OCI-LY7 (cell line): ENCODE data around the gene DDX50. TPM values are rescaled to one million over a fixed set of nuclear protein-coding genes. Genes with fewer than 3 reads are reported as not detected.

Experiments used
- BruUV-seq: library from RNA; stranded (reverse); fragments of 400-500 nt; replicated peaks from 2 replicates; lab custom pipeline; 2021; lab: Mats Ljungman, UMichigan
- CTCF ChIA-PET: fragments of 300-600 bp; sonication (Branson Sonifier 250); formaldehyde crosslinking; loops from one replicate; lab custom pipeline; 2022; ENCODE audit warnings: antibody characterized with exemption; ENCODE audit not compliant: unreplicated experiment; lab: Charles Lee
- POLR2A ChIA-PET: fragments of 300-600 bp; sonication (Branson Sonifier 250); formaldehyde crosslinking; loops from one replicate; lab custom pipeline; 2022; ENCODE audit warnings: antibody characterized with exemption; lab: Charles Lee
- DNase-seq: peaks from one replicate; pipeline ENCODE4 v3.0.0-alpha.2; 2015; ENCODE audit warnings: low spot score
- H2AFZ ChIP-seq: fragments of 200-600 bp; sonication (generic), shearing (Covaris generic); 2 replicates; pipeline ENCODE4 v1.6.1; 2014; ENCODE audit warnings: mild to moderate bottlenecking, antibody characterized with exemption, low read length, moderate library complexity
- H3K27ac ChIP-seq: fragments of 200-600 bp; sonication (generic); 2 replicates; pipeline ENCODE4 v1.5.1; 2014; ENCODE audit warnings: mixed run types, low read depth, mild to moderate bottlenecking, moderate library complexity, low read length, inconsistent platforms; ENCODE audit not compliant: poor library complexity, severe bottlenecking
- H3K36me3 ChIP-seq: fragments of 200-600 bp; sonication (generic); 2 replicates; pipeline ENCODE4 v1.6.1; 2014; ENCODE audit warnings: mild to moderate bottlenecking, antibody characterized with exemption, low read length, moderate library complexity, mixed read lengths; ENCODE audit not compliant: insufficient read depth
- H3K4me1 ChIP-seq: fragments of 200-600 bp; sonication (generic); 2 replicates; pipeline ENCODE4 v1.5.1; 2014; ENCODE audit warnings: mild to moderate bottlenecking, low read length; ENCODE audit not compliant: insufficient read depth, poor library complexity, severe bottlenecking
- H3K4me2 ChIP-seq: fragments of 200-600 bp; sonication (generic); 2 replicates; pipeline ENCODE4 v1.6.1; 2014; ENCODE audit warnings: mild to moderate bottlenecking, low read length
- H3K4me3 ChIP-seq: fragments of 200-600 bp; sonication (generic); 2 replicates; pipeline ENCODE4 v1.5.1; 2014; ENCODE audit warnings: mild to moderate bottlenecking, low read depth, low read length; ENCODE audit not compliant: poor library complexity, severe bottlenecking
- H3K79me2 ChIP-seq: fragments of 200-600 bp; sonication (generic); 2 replicates; pipeline ENCODE4 v1.6.1; 2016; ENCODE audit warnings: low read depth, mild to moderate bottlenecking, low read length, moderate library complexity, mixed read lengths; ENCODE audit not compliant: insufficient read depth
- H3K9me2 ChIP-seq: fragments of 200-600 bp; sonication (generic); 2 replicates; pipeline ENCODE4 v1.6.1; 2016; ENCODE audit warnings: mild to moderate bottlenecking, low read length, mixed read lengths; ENCODE audit not compliant: insufficient read depth
- H3K9me3 ChIP-seq: fragments of 200-600 bp; sonication (generic); 2 replicates; pipeline ENCODE4 v1.6.1; 2014; ENCODE audit warnings: mild to moderate bottlenecking, mixed run types, low read length, mixed read lengths
- H4K20me1 ChIP-seq: fragments of 200-600 bp; sonication (generic); 2 replicates; pipeline ENCODE4 v1.6.1; 2014; ENCODE audit warnings: mild to moderate bottlenecking, antibody characterized with exemption, low read length, moderate library complexity, mixed read lengths; ENCODE audit not compliant: insufficient read depth
- EZH2phosphoT487 ChIP-seq: fragments of 200-600 bp; sonication (generic); IDR thresholded peaks from 2 replicates; pipeline ENCODE4 v1.6.1; 2018; ENCODE audit warnings: low read depth, borderline replicate concordance, mild to moderate bottlenecking, mixed run types, antibody characterized with exemption, low read length, moderate library complexity, mixed read lengths
- intact Hi-C: fragments of 100-400 bp; cut with micrococcal nuclease; formaldehyde crosslinking; loops from one replicate; pipeline ENCODE4 v1.10.0; 2022; ENCODE audit not compliant: unreplicated experiment
- total RNA-seq, 2 experiments: library from RNA; depleted of rRNA in 1 of 2; stranded (reverse); fragments of >200 nt in 1 of 2; shearing (Covaris generic) in 1 of 2; gene quantifications; 2 replicates each; pipeline ENCODE4 v1.2.3, GENCODE V29; 2014 to 2022
- TF ChIP-seq, protein P1 (sequence below): fragments of 200-600 bp; sonication (generic); conservative IDR thresholded peaks from 2 replicates; pipeline ENCODE4 v1.5.1; 2014; ENCODE audit warnings: mild to moderate bottlenecking, antibody characterized with exemption, low read length, moderate library complexity, mixed read lengths

The DDX50 gene
- total RNA-seq, 2 experiments from 2014 or later: 31.1 to 49.1 TPM

DNA sequence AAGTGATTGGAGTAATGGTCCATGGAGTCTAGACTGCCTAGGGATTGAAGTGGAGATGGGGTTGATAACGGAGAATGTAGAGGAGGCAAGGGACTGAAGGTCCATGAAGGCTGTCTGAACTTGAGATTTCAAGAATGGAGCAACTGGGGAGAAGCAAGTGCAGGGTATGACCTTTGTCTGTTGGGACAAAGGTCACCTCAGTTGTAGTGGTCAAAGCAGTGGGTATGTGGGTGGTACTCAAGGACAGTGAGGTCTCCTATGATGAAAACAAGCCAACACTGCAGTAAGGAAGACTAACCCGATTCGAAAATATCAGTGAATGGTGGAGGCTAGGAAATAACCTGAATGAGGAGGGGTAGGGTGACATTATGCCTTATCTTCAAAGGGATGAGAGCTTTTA is 49.5 kb downstream of the DDX50 start:
- Histone ChIP-seq H3K27ac (no peak overlapping the region), H3K4me2 (no peak overlapping the region), H2AFZ (no peak overlapping the region), H3K36me3 (peaks cover 65% of the 10 kb centered on the region), H3K9me3 (no peaks in the 10 kb centered on the region), H3K4me3 (no peak overlapping the region), H3K4me1 (peaks cover 7% of the 10 kb centered on the region), H3K79me2 (peaks cover 10% of the 10 kb centered on the region; the same call in 1 of the 2 replicates), H4K20me1 (no peaks in the 10 kb centered on the region), H3K9me2 (no peaks in the 10 kb centered on the region)
- no peak for TF ChIP-seq EZH2phosphoT487
- TF ChIP-seq, protein P1, sequence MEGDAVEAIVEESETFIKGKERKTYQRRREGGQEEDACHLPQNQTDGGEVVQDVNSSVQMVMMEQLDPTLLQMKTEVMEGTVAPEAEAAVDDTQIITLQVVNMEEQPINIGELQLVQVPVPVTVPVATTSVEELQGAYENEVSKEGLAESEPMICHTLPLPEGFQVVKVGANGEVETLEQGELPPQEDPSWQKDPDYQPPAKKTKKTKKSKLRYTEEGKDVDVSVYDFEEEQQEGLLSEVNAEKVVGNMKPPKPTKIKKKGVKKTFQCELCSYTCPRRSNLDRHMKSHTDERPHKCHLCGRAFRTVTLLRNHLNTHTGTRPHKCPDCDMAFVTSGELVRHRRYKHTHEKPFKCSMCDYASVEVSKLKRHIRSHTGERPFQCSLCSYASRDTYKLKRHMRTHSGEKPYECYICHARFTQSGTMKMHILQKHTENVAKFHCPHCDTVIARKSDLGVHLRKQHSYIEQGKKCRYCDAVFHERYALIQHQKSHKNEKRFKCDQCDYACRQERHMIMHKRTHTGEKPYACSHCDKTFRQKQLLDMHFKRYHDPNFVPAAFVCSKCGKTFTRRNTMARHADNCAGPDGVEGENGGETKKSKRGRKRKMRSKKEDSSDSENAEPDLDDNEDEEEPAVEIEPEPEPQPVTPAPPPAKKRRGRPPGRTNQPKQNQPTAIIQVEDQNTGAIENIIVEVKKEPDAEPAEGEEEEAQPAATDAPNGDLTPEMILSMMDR: no peak
- BruUV-seq: no TSS peak
- no peak for DNase-seq
- CTCF ChIA-PET: no interaction called here
- intact Hi-C loops: no loop called here
- POLR2A ChIA-PET: interaction anchor here (0.6 kb wide), 1 partner anchor 341 kb away, joined by 3 read pairs; no protein-coding TSS in a partner anchor

- Histone ChIP-seq H3K9me2 (no peaks in the 10 kb centered on the region), H3K4me2 (peak overlapping the region; percentile 85), H3K4me1 (peaks cover 32% of the 10 kb centered on the region), H3K27ac (peak overlapping the region; percentile 86), H2AFZ (no peak overlapping the region), H3K4me3 (peak overlapping the region; percentile 89), H4K20me1 (peaks cover 23% of the 10 kb centered on the region), H3K79me2 (peaks cover 50% of the 10 kb centered on the region), H3K36me3 (peaks cover 64% of the 10 kb centered on the region), H3K9me3 (no peaks in the 10 kb centered on the region)
- CTCF ChIA-PET: no interaction called here
- intact Hi-C loops: no loop called here
- no peak for TF ChIP-seq EZH2phosphoT487
- TF ChIP-seq, protein P1: no peak
- DNase-seq: peak; percentile 7
- POLR2A ChIA-PET: interaction anchor here (0.6 to 1.8 kb wide), 5 partner anchors 8 to 113 kb away, joined by 4 to 6 read pairs (median 5); no protein-coding TSS in a partner anchor
- BruUV-seq: no TSS peak
Measured at GRCh38 chr10:68954904-68955303, 53.8 kb downstream of the DDX50 start.

GRCh38 chr10:68955355-68955831 is 54.3 kb downstream of the DDX50 start:
- CTCF ChIA-PET: no interaction called here
- H3K79me2 ChIP-seq: peaks cover 55% of the 10 kb centered on the region

More at GRCh38 chr10:68955355-68955831, 54.3 kb downstream of the DDX50 start:
- no peak for DNase-seq
- Histone ChIP-seq H2AFZ (peak overlapping the region; percentile 62), H3K9me3 (no peaks in the 10 kb centered on the region), H3K4me2 (peak overlapping the region; percentile 85), H3K36me3 (peaks cover 64% of the 10 kb centered on the region), H3K4me3 (peak overlapping the region; percentile 89), H3K27ac (peak overlapping the region; percentile 86), H4K20me1 (peaks cover 23% of the 10 kb centered on the region), H3K4me1 (peaks cover 35% of the 10 kb centered on the region), H3K9me2 (no peaks in the 10 kb centered on the region)
- BruUV-seq: TSS peak; percentile 95
- intact Hi-C loops: no loop called here
- POLR2A ChIA-PET: interaction anchor here (0.5 to 1.8 kb wide), 8 partner anchors 9 to 566 kb away, joined by 3 to 6 read pairs (median 4); partner anchors contain the start of gene CCAR1
- TF ChIP-seq, protein P1: no peak
- TF ChIP-seq EZH2phosphoT487: no peak
